ENCODE results near the gene IL17RC.
"Not testable (repeated sequence)": the region's sequence is repeated elsewhere in the genome, so short reads cannot be mapped to it uniquely, and the experiment has no call there.

Gene IL17RC

GRCh38 chr3:9899289-9899791, 17.6 kb upstream of the IL17RC start:
- DNase-seq = no peak
- Histone ChIP-seq H3K9me3 (no peaks in the 10 kb centered on the region), H3K27me3 (no peaks in the 10 kb centered on the region), H3K4me1 (no peaks in the 10 kb centered on the region), H3K36me3 (no peaks in the 10 kb centered on the region), H3K4me3 (ENCODE audit: low read depth, low read length) (no peak overlapping the region)
- no peak for TF ChIP-seq CTCF (IDR thresholded peaks at IDR 0.05; ENCODE audit: low read depth, low read length)

- not testable (repeated sequence) for H3K4me3 ChIP-seq (ENCODE audit: low read depth, low read length); DNase-seq; H3K27me3 ChIP-seq; H3K36me3 ChIP-seq; H3K4me1 ChIP-seq; H3K9me3 ChIP-seq
These were observed 15.9 kb upstream of the IL17RC start for GRCh38 chr3:9900965-9901415.

- H3K4me1 ChIP-seq = no peaks in the 10 kb centered on the region
- H3K36me3 ChIP-seq = no peaks in the 10 kb centered on the region
- no peaks in the 10 kb centered on the region for H3K27me3 ChIP-seq
- no peak for DNase-seq
- H3K4me3 ChIP-seq (ENCODE audit: low read depth, low read length) = no peak overlapping the region
- H3K9me3 ChIP-seq = no peaks in the 10 kb centered on the region
- TF ChIP-seq CTCF (IDR thresholded peaks at IDR 0.05; ENCODE audit: low read depth, low read length) = no peak
These were observed 14.9 kb upstream of the IL17RC start for GRCh38 chr3:9901967-9902366.

GRCh38 chr3:9902372-9903237, 14.3 kb upstream of the IL17RC start, which contains the start of gene IL17RE:
IL17RE (plus strand) TSS chr3:9902848; CDS start chr3:9902933, 85 bp downstream.
- Histone ChIP-seq H3K4me3 (ENCODE audit: low read depth, low read length) (no peak within 1 kb of the TSS), H3K36me3 (no peaks in the 10 kb centered on the region), H3K4me1 (no peaks in the 10 kb centered on the region), H3K9me3 (no peaks in the 10 kb centered on the region), H3K27me3 (no peaks in the 10 kb centered on the region)
- no peak for TF ChIP-seq CTCF (IDR thresholded peaks at IDR 0.05; ENCODE audit: low read depth, low read length)
- DNase-seq = no peak

- no peaks in the 10 kb centered on the region for H3K36me3 ChIP-seq
- no peaks in the 10 kb centered on the region for H3K4me1 ChIP-seq
- H3K9me3 ChIP-seq = no peaks in the 10 kb centered on the region
- no peak for DNase-seq
- H3K27me3 ChIP-seq = no peaks in the 10 kb centered on the region
- H3K4me3 ChIP-seq (ENCODE audit: low read depth, low read length) = no peak overlapping the region
- no peak for TF ChIP-seq CTCF (IDR thresholded peaks at IDR 0.05; ENCODE audit: low read depth, low read length)
These were observed 13.7 kb upstream of the IL17RC start for GRCh38 chr3:9903238-9903624.

GRCh38 chr3:9903904-9904303, 13.0 kb upstream of the IL17RC start:
- DNase-seq = no peak
- no peak for TF ChIP-seq CTCF (IDR thresholded peaks at IDR 0.05; ENCODE audit: low read depth, low read length)
- H3K9me3 ChIP-seq = no peaks in the 10 kb centered on the region
- H3K27me3 ChIP-seq = no peaks in the 10 kb centered on the region
- H3K4me3 ChIP-seq (ENCODE audit: low read depth, low read length) = no peak overlapping the region
- H3K36me3 ChIP-seq = no peaks in the 10 kb centered on the region
- H3K4me1 ChIP-seq = no peaks in the 10 kb centered on the region
